Neutrophil (primary cell): ENCODE data around the gene MANBA.

Source experiments
- H3K27ac ChIP-seq: fragments of 200-600 bp; sonication (generic); 2 replicates; pipeline ENCODE4 v1.5.1; 2016; ENCODE audit warnings: mild to moderate bottlenecking, moderate library complexity
- H3K27me3 ChIP-seq: fragments of 200-600 bp; sonication (generic); 2 replicates; pipeline ENCODE4 v1.6.0; 2016; ENCODE audit warnings: mild to moderate bottlenecking
- H3K36me3 ChIP-seq: fragments of 200-600 bp; sonication (generic); 2 replicates; pipeline ENCODE4 v1.5.1; 2017
- H3K4me1 ChIP-seq, 2 experiments: fragments of 200-600 bp in 1 of 2; sonication (generic) in 1 of 2; 1 replicate in 1 of 2; 2 replicates in 1 of 2; pipeline versions ENCODE4 v1.5.1 to v1.6.1; 2013 to 2016; ENCODE audit warnings: low read depth in 1 of 2, low read length in 1 of 2, mild to moderate bottlenecking in 1 of 2, moderate library complexity in 1 of 2; ENCODE audit not compliant: control insufficient read depth in 1 of 2, insufficient read depth in 1 of 2
- H3K4me3 ChIP-seq, 2 experiments: fragments of 200-600 bp in 1 of 2; sonication (generic) in 1 of 2; 1 replicate in 1 of 2; 2 replicates in 1 of 2; pipeline ENCODE4 v1.5.1; 2013 to 2016; ENCODE audit warnings: low read depth in 1 of 2, low read length in 1 of 2, mild to moderate bottlenecking in 1 of 2, moderate library complexity in 1 of 2
- H3K9me3 ChIP-seq: fragments of 200-600 bp; sonication (generic); 2 replicates; pipeline ENCODE4 v1.5.1; 2016
- CTCF ChIP-seq: fragments of 200-600 bp; sonication (generic); IDR thresholded peaks from 2 replicates; pipeline ENCODE4 v1.5.1; 2016; ENCODE audit warnings: antibody characterized with exemption

MANBA gene

GRCh38 chr4:102642631-102643298 lies 118.0 kb downstream of the MANBA start:
- no peak for TF ChIP-seq CTCF
- no peaks in the 10 kb centered on the region for H3K4me1 ChIP-seq
- no peak overlapping the region for H3K4me3 ChIP-seq
- no peaks in the 10 kb centered on the region for H3K27me3 ChIP-seq
- H3K36me3 ChIP-seq = peaks cover 73% of the 10 kb centered on the region
- H3K9me3 ChIP-seq = no peaks in the 10 kb centered on the region
- H3K27ac ChIP-seq = no peak overlapping the region

- no peak for TF ChIP-seq CTCF
- no peaks in the 10 kb centered on the region for H3K27me3 ChIP-seq
- no peak overlapping the region for H3K4me3 ChIP-seq
- peaks cover 76% of the 10 kb centered on the region for H3K36me3 ChIP-seq
- no peaks in the 10 kb centered on the region for H3K9me3 ChIP-seq
- H3K27ac ChIP-seq = no peak overlapping the region
- H3K4me1 ChIP-seq = no peaks in the 10 kb centered on the region
Observed at GRCh38 chr4:102641793-102642192, 119.0 kb downstream of the MANBA start.

GRCh38 chr4:102640669-102641068 lies 120.1 kb downstream of the MANBA start:
- no peaks in the 10 kb centered on the region for H3K4me1 ChIP-seq
- TF ChIP-seq CTCF = no peak
- H3K27me3 ChIP-seq = no peaks in the 10 kb centered on the region
- no peak overlapping the region for H3K4me3 ChIP-seq
- H3K36me3 ChIP-seq = peaks cover 76% of the 10 kb centered on the region
- H3K27ac ChIP-seq = no peak overlapping the region
- H3K9me3 ChIP-seq = no peaks in the 10 kb centered on the region

GRCh38 chr4:102639598-102639997 lies 121.2 kb downstream of the MANBA start:
- Histone ChIP-seq H3K9me3 (no peaks in the 10 kb centered on the region), H3K4me3 (no peak overlapping the region), H3K36me3 (peaks cover 80% of the 10 kb centered on the region), H3K4me1 (no peaks in the 10 kb centered on the region), H3K27ac (no peak overlapping the region), H3K27me3 (no peaks in the 10 kb centered on the region)
- TF ChIP-seq CTCF = no peak

- Histone ChIP-seq H3K4me3 (no peak overlapping the region), H3K9me3 (no peaks in the 10 kb centered on the region), H3K4me1 (no peaks in the 10 kb centered on the region), H3K27ac (no peak overlapping the region), H3K36me3 (peaks cover 84% of the 10 kb centered on the region), H3K27me3 (no peaks in the 10 kb centered on the region)
- TF ChIP-seq CTCF = no peak
Observed at GRCh38 chr4:102638621-102639020, 122.1 kb downstream of the MANBA start.
